Hepatocyte (in vitro differentiated cells): ENCODE measurements around the gene SNAI3. TPM values are rescaled to one million over a fixed set of nuclear protein-coding genes. Genes with fewer than 3 reads are reported as not detected.

Experiments
- DNase-seq: peaks from one replicate; pipeline ENCODE4 v3.0.0-alpha.2; 2016; ENCODE audit warnings: low spot score
- H2AFZ ChIP-seq: fragments of 200-600 bp; sonication (generic); 2 replicates; pipeline ENCODE4 v1.6.0; 2016; ENCODE audit warnings: antibody characterized with exemption, mild to moderate bottlenecking
- H3K27ac ChIP-seq: fragments of 200-600 bp; sonication (generic); 2 replicates; pipeline ENCODE4 v1.5.1; 2016; ENCODE audit warnings: mild to moderate bottlenecking
- H3K27me3 ChIP-seq: fragments of 200-600 bp; sonication (generic); 2 replicates; pipeline ENCODE4 v1.6.1; 2016
- H3K36me3 ChIP-seq: fragments of 200-600 bp; sonication (generic); replicated peaks from 2 replicates; pipeline ENCODE4 v1.5.1; 2016; ENCODE audit warnings: low read depth; ENCODE audit not compliant: insufficient read depth
- H3K4me1 ChIP-seq: fragments of 200-600 bp; sonication (generic); 2 replicates; pipeline ENCODE4 v1.5.1; 2016; ENCODE audit warnings: mild to moderate bottlenecking, moderate library complexity; ENCODE audit not compliant: insufficient read depth
- H3K4me2 ChIP-seq: fragments of 200-600 bp; sonication (generic); 2 replicates; pipeline ENCODE4 v1.6.0; 2016
- H3K4me3 ChIP-seq: fragments of 200-600 bp; sonication (generic); 2 replicates; pipeline ENCODE4 v1.5.1; 2016; ENCODE audit warnings: mild to moderate bottlenecking
- H3K79me2 ChIP-seq: fragments of 200-600 bp; sonication (generic); 2 replicates; pipeline ENCODE4 v1.6.0; 2017; ENCODE audit warnings: mild to moderate bottlenecking
- H3K9me2 ChIP-seq: fragments of 200-600 bp; sonication (generic); replicated peaks from 2 replicates; pipeline ENCODE4 v1.6.0; 2017; ENCODE audit warnings: mild to moderate bottlenecking; ENCODE audit not compliant: insufficient read depth
- H3K9me3 ChIP-seq: fragments of 200-600 bp; sonication (generic); 2 replicates; pipeline ENCODE4 v1.5.1; 2016; ENCODE audit warnings: low read depth, mild to moderate bottlenecking
- H4K20me1 ChIP-seq: fragments of 200-600 bp; sonication (generic); 2 replicates; pipeline ENCODE4 v1.6.0; 2016; ENCODE audit warnings: mild to moderate bottlenecking; ENCODE audit not compliant: insufficient read depth, poor library complexity, severe bottlenecking
- EZH2 ChIP-seq: fragments of 200-600 bp; sonication (generic); IDR thresholded peaks from 2 replicates; pipeline ENCODE4 v1.6.1; 2016; ENCODE audit warnings: antibody characterized with exemption, mild to moderate bottlenecking, borderline replicate concordance
- EZH2phosphoT487 ChIP-seq: fragments of 200-600 bp; sonication (generic); IDR thresholded peaks from one replicate; pipeline ENCODE4 v1.6.1; 2018; ENCODE audit warnings: antibody characterized with exemption, mild to moderate bottlenecking, low read depth, moderate library complexity; ENCODE audit not compliant: unreplicated experiment, severe bottlenecking
- WGBS: methylation state at CpG from one replicate; pipeline ENCODE4 v1.1.6; 2016; ENCODE audit warnings: low lambda C conversion rate; ENCODE audit errors: missing lambda C conversion rate; 5-methylcytosine and 5-hydroxymethylcytosine counted together
- polyA plus RNA-seq: library from polyadenylated mRNA; unstranded; fragments of >200 nt; fragmentation: Nextera tagmentation; extraction: Ambion mirVana; gene quantifications from 2 replicates; pipeline ENCODE4 v1.2.1, GENCODE V29; 2016
- total RNA-seq: library from RNA; depleted of rRNA; stranded (reverse); fragments of >200 nt; gene quantifications from 2 replicates; pipeline ENCODE4 v1.2.3, GENCODE V29; 2014
- TF ChIP-seq, protein P1 (sequence below): fragments of 200-600 bp; sonication (generic); IDR thresholded peaks from 2 replicates; pipeline ENCODE4 v1.5.1; 2016; ENCODE audit warnings: antibody characterized with exemption, mild to moderate bottlenecking; ENCODE audit not compliant: poor library complexity

Gene SNAI3
- total and polyA plus RNA-seq, 2 experiments from 2014 or later, result 1.7 to 5.0 TPM

DNA sequence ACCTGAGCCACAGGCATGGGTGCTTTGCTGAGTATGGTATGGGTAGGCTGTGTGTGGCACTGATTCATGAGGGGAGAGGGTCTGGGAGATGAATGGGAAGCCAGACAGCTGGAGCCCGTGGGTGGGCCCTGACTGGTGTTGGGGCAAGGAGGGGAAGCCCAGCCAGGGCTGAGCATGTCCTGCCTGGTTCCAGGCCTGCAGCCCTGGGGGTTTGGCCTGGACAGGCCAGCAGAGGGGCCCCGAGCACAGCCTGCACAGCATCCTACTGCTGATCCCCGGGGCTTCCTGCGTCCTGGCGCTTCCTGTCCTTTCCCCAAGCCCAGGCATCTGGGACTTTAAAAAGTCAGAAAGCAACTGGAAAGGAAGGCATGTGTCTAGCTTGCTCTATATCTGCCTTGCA lies 18.8 kb downstream of the SNAI3 start:
- no peak overlapping the region for H3K27ac ChIP-seq
- TF ChIP-seq EZH2 (no peak), EZH2phosphoT487 (no peak)
- TF ChIP-seq, protein P1, sequence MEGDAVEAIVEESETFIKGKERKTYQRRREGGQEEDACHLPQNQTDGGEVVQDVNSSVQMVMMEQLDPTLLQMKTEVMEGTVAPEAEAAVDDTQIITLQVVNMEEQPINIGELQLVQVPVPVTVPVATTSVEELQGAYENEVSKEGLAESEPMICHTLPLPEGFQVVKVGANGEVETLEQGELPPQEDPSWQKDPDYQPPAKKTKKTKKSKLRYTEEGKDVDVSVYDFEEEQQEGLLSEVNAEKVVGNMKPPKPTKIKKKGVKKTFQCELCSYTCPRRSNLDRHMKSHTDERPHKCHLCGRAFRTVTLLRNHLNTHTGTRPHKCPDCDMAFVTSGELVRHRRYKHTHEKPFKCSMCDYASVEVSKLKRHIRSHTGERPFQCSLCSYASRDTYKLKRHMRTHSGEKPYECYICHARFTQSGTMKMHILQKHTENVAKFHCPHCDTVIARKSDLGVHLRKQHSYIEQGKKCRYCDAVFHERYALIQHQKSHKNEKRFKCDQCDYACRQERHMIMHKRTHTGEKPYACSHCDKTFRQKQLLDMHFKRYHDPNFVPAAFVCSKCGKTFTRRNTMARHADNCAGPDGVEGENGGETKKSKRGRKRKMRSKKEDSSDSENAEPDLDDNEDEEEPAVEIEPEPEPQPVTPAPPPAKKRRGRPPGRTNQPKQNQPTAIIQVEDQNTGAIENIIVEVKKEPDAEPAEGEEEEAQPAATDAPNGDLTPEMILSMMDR, result no peak
- H3K4me3 ChIP-seq, result no peak overlapping the region
- H4K20me1 ChIP-seq, result peaks cover under 1% of the 10 kb centered on the region
- peaks cover 2% of the 10 kb centered on the region for H3K4me1 ChIP-seq
- no peak for DNase-seq
- no peaks in the 10 kb centered on the region for H3K27me3 ChIP-seq
- H3K9me3 ChIP-seq, result no peaks in the 10 kb centered on the region
- no peaks in the 10 kb centered on the region for H3K36me3 ChIP-seq
- no peak overlapping the region for H3K4me2 ChIP-seq
- 50% methylated on average over 5 of the region's 5 CpGs for WGBS
- peaks cover 23% of the 10 kb centered on the region for H3K79me2 ChIP-seq
- H2AFZ ChIP-seq, result no peak overlapping the region
- no peaks in the 10 kb centered on the region for H3K9me2 ChIP-seq

DNA sequence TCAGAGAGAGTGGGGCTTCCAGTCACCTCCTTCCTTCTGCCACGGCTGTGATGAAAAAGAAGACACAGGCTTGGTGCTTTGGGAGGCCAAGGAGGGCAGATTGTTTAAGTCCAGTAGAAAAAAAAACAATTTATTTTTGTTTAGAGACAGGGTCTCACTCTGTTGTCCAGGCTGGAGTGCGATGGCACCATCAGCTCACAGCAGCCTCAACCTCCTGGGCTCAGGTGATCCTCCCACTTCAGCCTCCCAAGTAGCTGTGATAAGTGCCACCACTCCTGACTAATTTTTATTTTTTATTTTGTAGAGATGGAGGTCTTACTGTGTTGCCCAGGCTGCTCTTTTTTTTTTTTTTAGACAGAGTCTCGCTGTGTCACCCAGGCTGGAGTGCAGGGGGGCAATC lies 20.7 kb downstream of the SNAI3 start:
- Histone ChIP-seq H4K20me1 (peaks cover 15% of the 10 kb centered on the region), H3K36me3 (no peaks in the 10 kb centered on the region), H2AFZ (no peak overlapping the region), H3K79me2 (peaks cover 42% of the 10 kb centered on the region), H3K4me3 (no peak overlapping the region), H3K9me2 (no peaks in the 10 kb centered on the region), H3K9me3 (no peaks in the 10 kb centered on the region), H3K4me1 (peaks cover 14% of the 10 kb centered on the region), H3K27ac (no peak overlapping the region), H3K4me2 (no peak overlapping the region), H3K27me3 (no peaks in the 10 kb centered on the region)
- TF ChIP-seq, protein P1, result no peak
- TF ChIP-seq EZH2phosphoT487 (no peak), EZH2 (no peak)
- WGBS, result 90% methylated on average over 3 of the region's 3 CpGs
- DNase-seq, result no peak

- no peak overlapping the region for H2AFZ ChIP-seq
- no peak overlapping the region for H3K4me3 ChIP-seq
- no peak overlapping the region for H3K27ac ChIP-seq
- H4K20me1 ChIP-seq, result peaks cover 20% of the 10 kb centered on the region
- no peak for TF ChIP-seq EZH2phosphoT487
- TF ChIP-seq, protein P1, result no peak
- TF ChIP-seq EZH2, result no peak
- 81% methylated on average over 4 of the region's 4 CpGs for WGBS
- H3K27me3 ChIP-seq, result no peaks in the 10 kb centered on the region
- no peaks in the 10 kb centered on the region for H3K9me3 ChIP-seq
- no peak overlapping the region for H3K4me2 ChIP-seq
- H3K36me3 ChIP-seq, result no peaks in the 10 kb centered on the region
- peaks cover 46% of the 10 kb centered on the region for H3K79me2 ChIP-seq
- no peak for DNase-seq
- H3K9me2 ChIP-seq, result no peaks in the 10 kb centered on the region
- peaks cover 18% of the 10 kb centered on the region for H3K4me1 ChIP-seq
Measured at GRCh38 chr16:88665148-88665547, 21.2 kb downstream of the SNAI3 start.
